Measurements from ENCODE around the gene GYPC.

GRCh38 chr2:126646026-126646425 is 9.9 kb upstream of the GYPC start:
- TF ChIP-seq CTCF (IDR thresholded peaks at IDR 0.05; ENCODE audit: insufficient read depth, low read length): no peak
- TF ChIP-seq REST (IDR thresholded peaks at IDR 0.05; ENCODE audit: insufficient replicate concordance, low read depth): no peak
